NCI-H226 (cell line): ENCODE measurements around the gene OTUD6A.
"Not testable (repeated sequence)": the region's sequence is repeated elsewhere in the genome, so short reads cannot be mapped to it uniquely, and the experiment has no call there.

Source experiments
- DNase-seq: peaks from one replicate; pipeline ENCODE4 v3.0.0-alpha.2; 2015

Gene OTUD6A

DNA sequence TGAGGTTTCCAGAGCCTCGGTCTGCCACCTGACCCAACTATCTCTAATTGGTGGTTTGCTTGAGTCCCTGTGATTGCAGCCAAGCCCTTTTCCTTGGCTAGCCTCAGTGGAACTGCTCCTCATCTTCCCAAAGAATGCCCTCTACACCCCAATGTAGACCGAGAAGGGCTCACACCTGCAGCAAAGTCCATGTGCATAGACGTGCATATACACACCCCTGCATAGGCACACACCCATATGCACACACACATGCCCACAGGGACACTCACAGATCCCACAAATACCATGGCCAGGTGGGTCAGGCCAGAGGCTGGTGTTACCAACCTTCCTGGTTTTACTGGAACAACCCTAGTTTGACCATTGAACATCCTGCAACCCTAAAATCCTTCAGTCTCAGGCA is 12.9 kb upstream of the OTUD6A start:
- no peak for DNase-seq

DNA sequence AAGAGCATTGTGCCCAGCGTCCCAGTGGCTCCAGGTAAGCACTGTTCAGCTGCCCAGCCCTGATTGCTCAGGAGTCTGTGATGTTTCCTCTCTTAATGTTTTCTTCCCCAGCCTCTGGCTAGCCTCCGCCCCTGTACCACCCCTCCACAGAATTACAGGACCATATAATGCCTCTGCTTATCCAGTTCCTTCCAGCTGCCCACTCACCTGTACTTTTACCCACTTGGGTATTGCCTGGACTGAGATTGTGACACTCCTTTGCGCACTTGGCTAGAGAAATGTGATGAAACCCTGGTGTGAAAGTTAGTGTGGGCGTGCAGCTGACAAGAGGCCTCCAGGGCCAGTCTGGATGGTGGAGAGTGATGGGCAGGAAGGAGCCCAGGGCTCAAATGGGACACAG is 12.3 kb upstream of the OTUD6A start, which contains the start of gene AWAT2:
Gene AWAT2, minus strand, starts transcription at position 14 of the 400 bp plus-strand sequence. Its CDS starts 6 bp downstream, at position 8.
- no peak for DNase-seq

DNA sequence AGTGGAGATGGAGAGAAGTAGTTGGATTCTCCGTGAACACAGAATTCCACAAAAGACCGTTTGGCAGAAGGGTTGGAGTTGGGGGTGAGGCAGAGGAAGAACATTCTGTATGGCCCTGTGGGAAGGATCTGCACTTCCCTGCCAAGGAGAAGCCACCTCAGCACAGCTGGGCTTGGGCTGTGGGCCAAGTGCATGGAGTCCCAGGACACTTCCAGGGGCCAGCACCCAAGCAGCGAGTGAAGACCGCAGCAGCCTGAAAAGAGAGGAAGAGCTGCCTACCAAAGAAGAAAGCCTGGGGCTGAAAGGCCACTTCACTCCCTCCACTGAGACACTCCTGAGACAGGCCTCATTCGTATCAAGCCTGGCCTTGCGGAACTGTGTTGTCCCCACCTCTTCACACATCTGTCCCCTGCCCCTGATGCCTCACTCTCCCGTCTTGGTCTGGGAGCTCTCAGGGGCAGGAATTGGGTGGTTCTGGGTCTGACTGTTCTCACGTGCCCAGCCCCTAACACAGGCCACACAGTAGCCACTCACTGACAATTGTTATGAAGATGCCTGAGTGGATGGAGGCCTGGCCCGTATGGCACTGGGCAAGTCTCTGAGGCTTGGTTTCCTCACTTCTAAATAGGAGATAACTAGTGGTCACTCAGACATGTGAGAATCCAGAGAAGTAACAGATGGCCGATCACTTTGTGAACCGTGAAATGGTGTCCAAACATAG is 9.2 kb upstream of the OTUD6A start:
- no peak for DNase-seq

DNA sequence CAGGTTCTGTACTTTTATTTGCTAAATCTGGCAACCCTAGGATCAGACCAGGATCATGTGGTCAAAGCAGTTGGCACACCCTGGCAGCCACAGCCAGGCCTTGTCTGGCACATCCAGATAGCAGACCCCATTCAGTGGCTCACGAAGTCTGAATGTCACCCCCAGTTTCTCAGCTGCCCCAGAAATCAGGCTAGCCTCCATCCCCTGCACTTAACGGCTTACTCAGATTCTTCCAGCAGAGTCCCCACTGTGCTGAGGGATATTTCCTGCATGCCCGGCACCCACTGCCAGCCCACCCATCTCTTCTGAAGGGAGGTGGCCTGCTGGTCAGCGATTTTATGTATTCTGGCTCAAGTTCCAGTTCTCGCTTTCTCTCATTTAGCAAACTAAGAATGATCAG is 7.9 kb upstream of the OTUD6A start:
- DNase-seq: no peak

DNA sequence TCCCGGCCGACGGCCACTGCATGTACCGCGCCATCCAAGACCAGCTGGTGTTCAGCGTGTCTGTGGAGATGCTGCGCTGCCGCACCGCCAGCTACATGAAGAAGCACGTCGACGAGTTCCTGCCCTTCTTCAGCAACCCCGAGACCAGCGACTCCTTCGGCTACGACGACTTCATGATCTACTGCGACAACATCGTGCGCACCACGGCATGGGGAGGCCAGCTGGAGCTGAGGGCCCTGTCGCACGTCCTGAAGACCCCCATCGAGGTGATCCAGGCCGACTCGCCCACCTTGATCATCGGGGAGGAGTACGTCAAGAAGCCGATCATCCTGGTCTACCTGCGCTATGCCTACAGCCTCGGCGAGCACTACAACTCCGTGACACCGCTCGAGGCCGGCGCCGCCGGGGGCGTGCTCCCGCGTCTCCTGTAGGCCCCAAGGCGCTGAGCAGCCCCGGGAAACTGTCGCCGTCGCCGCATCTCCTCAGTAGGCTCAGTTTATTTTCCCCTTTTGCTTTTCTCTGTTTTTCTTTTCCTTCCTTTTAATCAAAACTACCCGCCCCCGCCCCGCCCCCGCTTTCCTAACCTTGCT is 799 bp downstream of the OTUD6A start:
- no peak for DNase-seq

DNA sequence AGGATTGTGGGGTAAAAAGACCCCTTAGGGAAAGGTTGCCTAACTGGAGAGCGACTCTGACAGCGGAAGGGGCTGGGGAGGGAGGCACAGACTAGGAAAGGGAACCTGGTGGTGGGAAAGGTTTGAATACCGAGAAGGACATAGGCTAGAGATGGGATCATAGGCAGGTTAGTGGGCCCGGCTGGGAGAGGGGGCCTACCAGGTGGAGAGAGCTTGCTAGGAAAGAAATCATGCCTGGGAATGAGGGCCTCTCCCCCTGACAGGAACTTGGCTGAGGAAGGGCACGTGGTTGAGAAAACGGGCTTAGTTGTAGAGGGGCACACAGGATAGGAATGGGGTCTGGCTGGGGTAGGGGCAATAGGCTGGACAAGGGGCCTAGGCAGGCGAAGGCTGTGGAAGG is 4.4 kb downstream of the OTUD6A start:
- no peak for DNase-seq

DNA sequence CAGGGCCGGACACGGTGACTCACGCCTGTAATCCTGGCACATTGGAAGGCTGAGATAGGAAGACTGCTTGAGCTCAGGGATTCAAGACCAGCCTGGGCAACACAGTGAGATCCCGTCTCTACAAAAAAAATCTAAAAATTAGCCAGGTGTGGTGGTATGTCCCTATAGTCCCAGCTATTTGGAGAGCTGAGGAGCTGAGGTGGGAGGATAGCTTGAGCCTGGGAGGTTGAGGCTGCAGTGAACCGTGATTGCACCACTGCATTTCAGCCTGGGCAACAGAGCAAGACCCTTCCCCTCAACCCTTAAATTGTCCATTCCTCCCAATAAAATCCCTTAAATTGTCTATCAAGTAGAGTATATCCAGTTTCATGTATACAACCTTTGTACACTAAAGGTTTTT is 17.0 kb downstream of the OTUD6A start:
- DNase-seq: no peak

DNA sequence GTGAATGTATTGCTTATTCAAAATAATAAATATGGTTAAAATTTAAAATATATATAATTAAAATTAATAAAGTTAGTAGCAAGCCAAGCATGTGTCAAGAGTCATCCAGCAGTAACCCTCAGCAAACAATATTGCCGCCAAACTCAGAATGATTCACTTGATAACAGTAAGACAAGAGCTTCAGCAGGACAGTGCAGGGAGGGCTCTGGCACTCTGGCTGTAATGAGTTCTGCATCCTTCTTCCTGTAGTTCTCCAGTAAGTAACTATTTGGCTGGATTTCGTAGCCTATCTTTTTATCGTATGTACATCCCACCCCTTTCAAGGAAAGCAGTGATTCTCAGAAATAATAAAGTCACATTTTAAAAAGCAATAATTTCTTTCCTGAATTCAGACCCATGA is 17.6 kb downstream of the OTUD6A start:
- no peak for DNase-seq

DNA sequence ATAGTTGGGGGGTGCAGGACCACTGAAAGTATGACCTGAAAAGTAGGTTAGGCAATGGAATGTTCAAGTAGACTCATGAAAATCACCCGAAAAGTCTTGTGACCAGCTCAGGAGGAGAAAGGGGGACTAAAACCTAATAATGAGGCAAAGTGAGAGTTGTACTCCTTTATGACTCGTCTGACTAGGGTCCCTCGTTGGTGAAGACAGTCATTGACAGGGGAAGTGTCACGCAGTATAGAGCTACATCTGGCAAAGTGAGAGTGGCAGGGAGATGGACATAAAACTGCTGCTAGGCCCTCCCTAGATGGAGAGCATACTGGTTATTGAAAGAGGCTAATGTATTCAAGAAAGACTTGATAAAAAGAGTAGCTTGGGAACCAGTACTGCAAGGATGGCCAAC is 20.5 kb downstream of the OTUD6A start:
- no peak for DNase-seq

DNA sequence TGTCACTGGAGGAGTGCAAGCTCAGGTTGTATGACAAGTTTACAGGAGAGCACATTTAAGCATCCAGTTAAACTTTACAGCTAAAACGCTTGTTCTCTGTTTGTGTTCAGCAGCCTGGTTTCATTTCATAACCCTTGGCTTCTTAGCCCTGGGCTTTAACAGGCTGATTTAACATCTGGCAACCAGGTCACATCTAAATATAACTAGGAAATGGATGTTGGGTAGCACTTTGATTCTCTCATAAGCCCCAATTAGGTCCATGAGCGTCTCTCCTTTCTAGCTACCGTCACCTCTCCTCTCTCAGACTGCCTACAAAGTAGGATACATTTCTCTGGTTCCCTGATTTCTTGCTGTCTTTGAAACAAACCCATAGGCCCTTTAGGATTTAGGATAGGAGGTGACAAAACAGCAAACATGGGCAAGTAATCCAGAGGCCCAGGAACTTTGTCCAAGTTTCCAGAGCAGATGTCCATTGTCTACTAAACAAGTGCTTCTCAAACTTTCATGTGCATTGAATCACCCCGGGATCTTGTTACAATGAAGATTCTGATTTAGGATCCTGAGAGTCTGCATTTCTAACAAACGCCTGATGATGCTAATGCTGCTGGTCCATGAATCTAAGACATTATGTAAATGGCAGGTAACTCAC is 22.5 kb downstream of the OTUD6A start:
- DNase-seq: no peak

DNA sequence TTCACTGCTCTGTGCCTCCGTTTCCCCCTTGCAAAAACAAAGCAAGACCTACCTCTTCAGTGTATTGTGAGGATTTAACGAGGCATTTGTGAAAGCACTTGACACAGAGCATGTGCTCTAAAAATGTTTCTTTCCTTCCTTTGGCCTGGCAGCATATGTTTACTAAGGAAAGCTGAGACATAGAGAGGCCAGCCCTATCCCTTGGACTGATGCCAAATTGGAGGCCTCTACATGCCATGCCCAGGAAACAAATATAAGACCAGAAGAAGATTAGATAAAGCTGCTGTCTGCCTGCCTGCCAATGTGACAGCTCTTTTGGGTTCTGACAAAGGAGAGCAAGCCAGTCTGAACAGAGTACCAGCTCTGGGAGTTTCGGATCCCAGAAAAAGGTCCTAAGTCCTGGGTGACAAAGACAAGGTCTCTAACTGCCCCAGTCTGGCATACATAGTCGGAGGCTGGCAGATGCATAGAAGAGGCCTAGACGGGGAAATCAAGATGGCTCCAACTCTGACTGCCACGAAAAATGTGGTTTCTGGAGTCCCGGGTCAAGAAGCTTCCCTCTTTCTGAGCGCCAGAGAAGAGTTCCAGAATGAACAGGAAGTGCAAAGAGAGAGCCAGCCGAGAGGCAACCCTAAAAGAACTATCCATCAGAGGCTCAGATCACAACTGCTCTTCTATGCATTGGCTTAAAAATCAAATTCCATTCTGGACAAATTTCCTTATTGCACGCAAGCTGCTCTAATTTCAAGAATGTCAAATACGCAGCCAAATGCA is 25.8 kb downstream of the OTUD6A start:
- DNase-seq: no peak

DNA sequence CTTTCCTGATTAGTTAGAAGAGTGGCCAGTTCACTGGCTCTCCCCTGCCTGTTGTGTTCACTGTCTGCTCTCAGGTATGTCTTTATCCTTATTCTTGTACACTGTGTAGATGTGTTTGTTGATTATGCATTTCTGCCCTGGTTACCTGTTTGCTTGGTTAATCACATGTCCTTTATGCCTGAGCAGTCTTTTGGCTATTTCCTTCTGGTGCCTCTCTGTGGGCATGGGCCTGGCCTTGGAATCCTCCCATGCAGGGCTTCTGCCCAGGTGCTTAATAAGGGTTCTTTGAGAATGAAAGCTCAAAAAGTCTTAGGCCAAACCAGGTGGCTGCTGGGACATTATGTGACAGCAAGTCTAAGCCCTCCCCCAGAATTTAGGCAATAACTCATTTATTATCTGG is 26.5 kb downstream of the OTUD6A start:
- no peak for DNase-seq

DNA sequence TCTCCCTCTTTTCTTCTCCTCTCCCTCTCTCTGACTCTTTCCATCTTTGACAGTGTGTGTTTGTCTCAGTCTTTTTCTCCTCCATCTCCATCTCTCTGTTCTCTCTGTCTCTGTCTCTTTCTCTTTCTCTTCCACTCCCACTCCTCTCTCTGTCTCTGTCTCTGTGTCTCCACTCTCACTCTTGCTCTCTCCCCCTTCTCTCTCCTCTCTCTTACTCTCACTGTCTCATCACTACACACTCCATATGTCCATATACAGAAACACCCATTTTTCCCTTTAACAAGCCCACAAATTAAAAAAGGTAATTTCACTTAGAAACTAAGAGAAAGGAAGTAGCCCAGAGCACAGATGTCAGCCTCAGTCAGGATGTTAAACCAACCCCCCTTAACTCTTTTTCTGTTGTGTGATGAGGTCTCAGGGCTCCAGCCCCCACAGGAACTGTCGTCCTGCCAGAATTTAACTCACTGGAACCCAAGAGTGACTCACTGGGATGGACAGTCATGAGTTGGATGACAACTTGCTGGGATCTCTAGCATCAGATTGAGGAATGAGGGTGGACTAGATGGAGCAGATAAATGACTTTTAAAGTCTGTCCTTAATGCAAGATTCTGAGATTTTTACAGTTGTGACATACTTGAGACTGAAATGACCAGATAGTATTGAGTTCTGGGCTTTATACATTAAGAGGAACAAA is 27.5 kb downstream of the OTUD6A start:
- DNase-seq: no peak

DNA sequence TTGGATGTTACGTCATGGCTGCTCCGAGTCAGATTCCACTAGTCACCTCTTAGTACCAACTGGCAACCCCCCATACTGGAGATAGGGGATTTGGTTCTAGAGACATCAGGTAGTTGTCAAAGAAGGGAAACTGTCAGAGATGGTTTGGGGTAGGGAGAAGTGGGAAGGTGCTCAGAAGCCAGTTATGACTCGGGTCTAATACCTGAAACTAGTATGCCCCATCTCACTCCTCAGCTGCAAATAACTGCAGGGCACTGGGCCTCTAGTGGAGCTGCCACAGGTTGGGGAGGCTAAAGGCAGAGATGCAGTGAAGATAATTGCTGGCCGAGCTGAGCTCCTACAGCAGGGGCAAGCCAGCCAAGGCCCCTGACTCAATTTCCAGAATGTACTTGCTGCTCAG is 30.0 kb downstream of the OTUD6A start:
- no peak for DNase-seq

DNA sequence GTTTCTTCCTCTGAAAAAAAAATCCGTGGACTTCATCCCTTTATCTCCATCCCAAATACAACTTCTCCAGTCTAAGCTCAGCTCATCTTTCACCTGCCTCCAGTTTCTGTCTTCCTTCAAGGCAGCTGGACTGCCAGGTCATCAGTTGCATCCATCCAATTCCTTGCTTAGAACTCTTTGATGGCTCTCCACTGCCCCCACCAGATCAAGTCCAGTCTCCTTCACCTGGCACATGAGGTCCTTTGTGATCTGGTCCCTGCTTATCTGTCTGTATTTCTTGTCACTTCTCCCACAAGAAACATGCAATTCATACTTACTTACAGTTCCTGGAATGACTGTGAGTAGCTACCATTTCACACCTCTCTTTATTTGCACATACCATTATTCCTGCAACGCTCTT is 33.8 kb downstream of the OTUD6A start:
- no peak for DNase-seq

DNA sequence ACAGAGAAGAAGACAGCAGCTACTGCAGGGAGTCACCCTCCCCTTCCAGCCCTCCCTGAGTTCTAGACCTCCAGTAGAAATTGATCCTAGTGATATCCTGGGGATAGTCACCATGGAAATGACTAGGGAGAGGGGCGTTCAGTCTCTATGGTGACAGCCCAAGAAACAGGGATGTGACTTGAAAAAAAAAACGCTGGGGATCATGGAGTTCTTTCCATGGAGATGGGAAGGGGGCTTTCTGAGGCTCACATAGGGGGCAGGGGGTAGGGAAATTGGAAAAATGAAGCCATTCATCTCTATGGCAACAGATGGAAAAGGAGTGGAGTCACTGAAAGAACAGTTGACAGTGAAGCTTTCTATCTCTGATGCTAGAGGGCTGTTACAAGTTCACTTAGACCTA is 43.0 kb downstream of the OTUD6A start:
- DNase-seq: no peak

DNA sequence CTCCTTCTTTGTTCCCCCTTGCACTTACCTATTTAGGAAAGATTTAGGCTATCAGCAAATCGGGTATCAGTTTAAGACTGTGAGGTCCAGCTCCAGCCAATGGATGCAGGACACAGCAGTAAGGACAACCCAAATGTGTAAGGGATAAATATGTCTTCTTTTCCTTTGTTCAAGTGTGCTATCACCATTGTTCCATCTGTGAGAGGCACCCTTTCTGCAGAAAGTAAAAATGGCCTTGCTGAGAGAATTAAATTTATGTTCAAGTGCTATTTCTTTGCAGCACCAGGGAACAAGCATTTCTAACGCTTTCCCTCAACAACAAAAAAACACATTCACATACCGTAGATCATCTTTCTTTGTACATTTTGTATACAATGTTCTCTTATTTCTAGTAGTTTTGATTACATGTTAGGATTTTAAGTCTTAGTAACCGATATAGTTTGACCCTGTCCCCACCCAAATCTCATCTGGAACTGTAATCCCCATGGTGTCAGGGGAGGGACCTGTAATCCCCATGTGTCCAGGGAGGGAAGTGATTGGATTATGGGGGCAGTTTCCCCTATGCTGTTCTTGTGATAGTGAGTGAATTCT is 49.3 kb downstream of the OTUD6A start:
- not testable (repeated sequence) for DNase-seq
